Gastroesophageal sphincter (tissue), 3 donors: Measurements from ENCODE around the gene ASB2.

Experiments
- POLR2A ChIP-seq, 2 donors: fragments of 450-650 bp; IDR thresholded peaks; one replicate each; pipeline ENCODE4 v1.6.1; 2017; ENCODE audit warnings: antibody characterized with exemption in 2 of 2, mild to moderate bottlenecking in 2 of 2, moderate library complexity in 1 of 2
- TF ChIP-seq, protein P1 (sequence below), 4 experiments: fragments of 200-600 bp in 2 of 4; fragments of 450-650 bp in 2 of 4; sonication (generic) in 1 of 4; IDR thresholded peaks; one replicate each; pipeline ENCODE4 v1.5.1; 2017 to 2019; ENCODE audit warnings: antibody characterized with exemption in 4 of 4, mild to moderate bottlenecking in 2 of 4, moderate library complexity in 2 of 4

GRCh38 chr14:93916498-93916897 lies 59.9 kb downstream of the ASB2 start:
- TF ChIP-seq, protein P1, sequence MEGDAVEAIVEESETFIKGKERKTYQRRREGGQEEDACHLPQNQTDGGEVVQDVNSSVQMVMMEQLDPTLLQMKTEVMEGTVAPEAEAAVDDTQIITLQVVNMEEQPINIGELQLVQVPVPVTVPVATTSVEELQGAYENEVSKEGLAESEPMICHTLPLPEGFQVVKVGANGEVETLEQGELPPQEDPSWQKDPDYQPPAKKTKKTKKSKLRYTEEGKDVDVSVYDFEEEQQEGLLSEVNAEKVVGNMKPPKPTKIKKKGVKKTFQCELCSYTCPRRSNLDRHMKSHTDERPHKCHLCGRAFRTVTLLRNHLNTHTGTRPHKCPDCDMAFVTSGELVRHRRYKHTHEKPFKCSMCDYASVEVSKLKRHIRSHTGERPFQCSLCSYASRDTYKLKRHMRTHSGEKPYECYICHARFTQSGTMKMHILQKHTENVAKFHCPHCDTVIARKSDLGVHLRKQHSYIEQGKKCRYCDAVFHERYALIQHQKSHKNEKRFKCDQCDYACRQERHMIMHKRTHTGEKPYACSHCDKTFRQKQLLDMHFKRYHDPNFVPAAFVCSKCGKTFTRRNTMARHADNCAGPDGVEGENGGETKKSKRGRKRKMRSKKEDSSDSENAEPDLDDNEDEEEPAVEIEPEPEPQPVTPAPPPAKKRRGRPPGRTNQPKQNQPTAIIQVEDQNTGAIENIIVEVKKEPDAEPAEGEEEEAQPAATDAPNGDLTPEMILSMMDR (IDR thresholded peaks at IDR 0.05), result no peak
- TF ChIP-seq POLR2A (IDR thresholded peaks at IDR 0.05), result no peak
